SK-N-SH (cell line): Measurements from ENCODE around the gene LRRC45. TPM values are rescaled to one million over a fixed set of nuclear protein-coding genes. Genes with fewer than 3 reads are reported as not detected.

ENCODE experiments used
- CTCF ChIA-PET: fragments of 300-600, 350-600 bp; formaldehyde crosslinking; extraction: SDS; loops from one replicate; lab custom pipeline; 2021; lab: Yijun Ruan, JAX
- POLR2A ChIA-PET: fragments of 350-600 bp; sonication (Branson Sonifier 250); formaldehyde crosslinking; extraction: SDS; loops from one replicate; lab custom pipeline; 2020; ENCODE audit warnings: antibody characterized with exemption, inconsistent platforms; lab: Yijun Ruan, JAX
- DNase-seq: peaks from one replicate; pipeline ENCODE4 v3.0.0; 2012
- H2AFZ ChIP-seq: fragments of 200-600 bp; sonication (generic); 2 replicates; pipeline ENCODE4 v1.8.1; 2016; ENCODE audit warnings: antibody characterized with exemption, mild to moderate bottlenecking, low read depth
- H3F3A ChIP-seq: fragments of 200-600 bp; sonication (generic); replicated peaks from 2 replicates; pipeline ENCODE3; 2016; ENCODE audit warnings: antibody characterized with exemption, mild to moderate bottlenecking; ENCODE audit not compliant: insufficient read depth
- H3K27ac ChIP-seq, 2 experiments: fragments of 200-500 bp in 1 of 2; fragments of 200-600 bp in 1 of 2; sonication (Bioruptor generic) in 1 of 2; sonication (generic), shearing (Covaris generic) in 1 of 2; 2 replicates each; pipeline versions ENCODE4 v1.5.1 to v1.6.1; 2014 to 2016; ENCODE audit warnings: low read depth in 2 of 2, inconsistent platforms in 1 of 2, low read length in 1 of 2, mild to moderate bottlenecking in 1 of 2, mixed read lengths in 1 of 2
- H3K27me3 ChIP-seq: fragments of 200-600 bp; sonication (generic), shearing (Covaris generic); 2 replicates; pipeline ENCODE4 v1.6.1; 2016; ENCODE audit warnings: mixed run types; ENCODE audit not compliant: insufficient read depth
- H3K36me3 ChIP-seq, 2 experiments: fragments of 200-500 bp in 1 of 2; fragments of 200-600 bp in 1 of 2; sonication (Bioruptor generic) in 1 of 2; sonication (generic) in 1 of 2; replicated peaks in 1 of 2; 2 replicates each; pipeline versions ENCODE3 to v1.5.1; 2014 to 2016; ENCODE audit warnings: low read length in 1 of 2, mild to moderate bottlenecking in 1 of 2; ENCODE audit not compliant: insufficient read depth in 2 of 2, control insufficient read depth in 1 of 2
- H3K4me1 ChIP-seq, 2 experiments: fragments of 200-500 bp in 1 of 2; fragments of 200-600 bp in 1 of 2; sonication (Bioruptor generic) in 1 of 2; sonication (generic), shearing (Covaris generic) in 1 of 2; 2 replicates each; pipeline versions ENCODE4 v1.5.1 to v1.6.1; 2014 to 2016; ENCODE audit warnings: low read depth in 1 of 2, low read length in 1 of 2, mixed run types in 1 of 2; ENCODE audit not compliant: insufficient read depth in 2 of 2, control insufficient read depth in 1 of 2
- H3K4me2 ChIP-seq: fragments of 200-600 bp; sonication (generic), shearing (Covaris generic); 2 replicates; pipeline ENCODE4 v1.6.1; 2017; ENCODE audit warnings: mixed run types
- H3K4me3 ChIP-seq, 2 experiments: fragments of 200-500 bp in 1 of 2; fragments of 200-600 bp in 1 of 2; sonication (Bioruptor generic) in 1 of 2; sonication (generic), shearing (Covaris generic) in 1 of 2; 2 replicates each; pipeline versions ENCODE4 v1.5.1 to v1.8.1; 2014 to 2016; ENCODE audit warnings: low read depth in 2 of 2, inconsistent platforms in 1 of 2, low read length in 1 of 2, mild to moderate bottlenecking in 1 of 2, mixed read lengths in 1 of 2, moderate library complexity in 1 of 2
- H3K79me2 ChIP-seq: fragments of 200-600 bp; sonication (generic); 2 replicates; pipeline ENCODE4 v1.8.1; 2017; ENCODE audit warnings: mild to moderate bottlenecking; ENCODE audit not compliant: insufficient read depth
- H3K9ac ChIP-seq: fragments of 200-600 bp; sonication (generic); 2 replicates; pipeline ENCODE4 v1.6.1; 2017; ENCODE audit warnings: mixed run types
- H3K9me2 ChIP-seq: fragments of 200-600 bp; sonication (generic); 2 replicates; pipeline ENCODE4 v1.6.1; 2017; ENCODE audit warnings: mixed run types
- H3K9me3 ChIP-seq: fragments of 200-600 bp; sonication (generic); 2 replicates; pipeline ENCODE4 v1.6.1; 2017; ENCODE audit warnings: mixed run types, mild to moderate bottlenecking, moderate library complexity
- H4K20me1 ChIP-seq: fragments of 200-600 bp; sonication (generic); 2 replicates; pipeline ENCODE4 v1.6.1; 2017; ENCODE audit warnings: mild to moderate bottlenecking, mixed run types; ENCODE audit not compliant: insufficient read depth
- CHD2 ChIP-seq: fragments of 150-350 bp; IDR thresholded peaks from 2 replicates; pipeline ENCODE4 v1.6.1; 2018; ENCODE audit warnings: low read length; ENCODE audit not compliant: partially characterized antibody
- CTCF ChIP-seq: fragments of 200-600 bp; sonication (generic); IDR thresholded peaks from 2 replicates; pipeline ENCODE4 v1.6.1; 2017; ENCODE audit warnings: antibody characterized with exemption, mild to moderate bottlenecking, moderate library complexity
- ELF1 ChIP-seq: IDR thresholded peaks from 2 replicates; pipeline ENCODE4 v1.4.0; 2012
- FOSL2 ChIP-seq: IDR thresholded peaks from 2 replicates; pipeline ENCODE4 v1.4.0; 2012; ENCODE audit warnings: low read depth, mild to moderate bottlenecking, moderate library complexity, borderline replicate concordance
- FOXJ3 ChIP-seq: sonication (generic); formaldehyde crosslinking; IDR thresholded peaks from 2 replicates; pipeline ENCODE4 v1.5.1; 2020; ENCODE audit warnings: mild to moderate bottlenecking, missing genetic modification reagents
- GABPA ChIP-seq: IDR thresholded peaks from 2 replicates; pipeline ENCODE4 v1.4.0; 2012; ENCODE audit warnings: low read depth, mild to moderate bottlenecking
- GATA2 ChIP-seq: sonication (generic); formaldehyde crosslinking; IDR thresholded peaks from 2 replicates; pipeline ENCODE4 v1.5.0; 2020; ENCODE audit warnings: mild to moderate bottlenecking, missing genetic modification reagents
- MEF2A ChIP-seq: IDR thresholded peaks from 2 replicates; pipeline ENCODE4 v1.4.0; 2012; ENCODE audit warnings: low read depth, borderline replicate concordance
- NFIC ChIP-seq: IDR thresholded peaks from 2 replicates; pipeline ENCODE4 v1.4.0; 2012; ENCODE audit warnings: borderline replicate concordance
- PBX3 ChIP-seq: IDR thresholded peaks from 2 replicates; pipeline ENCODE4; 2012
- POLR2AphosphoS5 ChIP-seq: IDR thresholded peaks from 2 replicates; pipeline ENCODE4 v1.6.1; 2012; ENCODE audit warnings: low read depth, low read length
- RAD21 ChIP-seq: IDR thresholded peaks from 2 replicates; pipeline ENCODE4 v1.6.1; 2012; ENCODE audit warnings: mild to moderate bottlenecking, low read length
- RCOR1 ChIP-seq: fragments of 150-350 bp; IDR thresholded peaks from 2 replicates; pipeline ENCODE4 v1.6.1; 2017; ENCODE audit warnings: antibody characterized with exemption, low read length
- RFX5 ChIP-seq: IDR thresholded peaks from 2 replicates; pipeline ENCODE4 v1.6.1; 2012; ENCODE audit warnings: mild to moderate bottlenecking, improper control_type of control experiment, low read length
- RXRA ChIP-seq: IDR thresholded peaks from 2 replicates; pipeline ENCODE4 v1.4.0; 2012; ENCODE audit warnings: low read depth, mild to moderate bottlenecking, borderline replicate concordance
- TAF1 ChIP-seq: IDR thresholded peaks from 2 replicates; pipeline ENCODE4 v1.6.1; 2012; ENCODE audit warnings: low read depth, mild to moderate bottlenecking, low read length, moderate library complexity, borderline replicate concordance
- TCF12 ChIP-seq: IDR thresholded peaks from 2 replicates; pipeline ENCODE4 v1.4.0; 2012
- TEAD4 ChIP-seq: IDR thresholded peaks from 2 replicates; pipeline ENCODE4 v1.4.0; 2012; ENCODE audit warnings: mild to moderate bottlenecking, borderline replicate concordance; ENCODE audit not compliant: insufficient read depth
- USF2 ChIP-seq: fragments of 150-350 bp; IDR thresholded peaks from 2 replicates; pipeline ENCODE4 v1.6.1; 2017; ENCODE audit warnings: antibody characterized with exemption, low read length, low read depth, borderline replicate concordance
- YY1 ChIP-seq: IDR thresholded peaks from 2 replicates; pipeline ENCODE4 v1.4.0; 2012; ENCODE audit warnings: low read depth, mild to moderate bottlenecking
- WGBS: methylation state at CpG from one replicate; pipeline ENCODE4 v1.1.6; 2017; ENCODE audit warnings: low lambda C conversion rate; 5-methylcytosine and 5-hydroxymethylcytosine counted together
- polyA plus RNA-seq, 3 experiments: library from polyadenylated mRNA; depleted of rRNA; stranded (reverse); fragments of >200 nt; gene quantifications; 2 replicates each; pipeline ENCODE4 v1.2.3, GENCODE V29; 2012

LRRC45 gene
- polyA plus RNA-seq, 1 of the 3 experiments (the other 2 are of a cell fraction) = 31.5 TPM

GRCh38 chr17:82000803-82001570, 22.1 kb upstream of the LRRC45 start:
- no peaks in the 10 kb centered on the region for H3K27me3 ChIP-seq
- H3K4me1 ChIP-seq = peaks cover 3 to 32% of the 10 kb centered on the region in 2 experiments; a peak in 3 of 4 replicates
- no peak overlapping the region for H2AFZ ChIP-seq
- H3K9me3 ChIP-seq = no peaks in the 10 kb centered on the region
- peaks cover 14% of the 10 kb centered on the region for H3K79me2 ChIP-seq
- CTCF ChIA-PET = interaction anchor here (4.4 kb wide), 1 partner anchor 40 kb away, joined by 53 read pairs; the partner anchor contains the start of gene NOTUM
- no peaks in the 10 kb centered on the region for H3K36me3 ChIP-seq
- POLR2A ChIA-PET = no interaction called here
- no peak for TF ChIP-seq POLR2AphosphoS5
- TF ChIP-seq RXRA = no peak
- TF ChIP-seq TCF12 = no peak
- TF ChIP-seq CHD2 = no peak
- TF ChIP-seq FOXJ3 (CRISPR knock-in tag) = no peak
- no peak for TF ChIP-seq PBX3
- TF ChIP-seq TAF1 = no peak
- no peak for TF ChIP-seq RAD21
- no peak for TF ChIP-seq RFX5
- no peaks in the 10 kb centered on the region for H3K9me2 ChIP-seq
- no peak overlapping the region for H3K27ac ChIP-seq
- DNase-seq = no peak
- H3F3A ChIP-seq = peaks cover 28% of the 10 kb centered on the region
- WGBS = 96% methylated on average over 9 of the region's 32 CpGs
- no peak overlapping the region for H3K4me2 ChIP-seq
- H3K9ac ChIP-seq = no peak overlapping the region
- H4K20me1 ChIP-seq = no peaks in the 10 kb centered on the region
- no peak overlapping the region for H3K4me3 ChIP-seq

GRCh38 chr17:82001571-82002056, 21.5 kb upstream of the LRRC45 start:
- Histone ChIP-seq H3K79me2 (peaks cover 16% of the 10 kb centered on the region), H4K20me1 (no peaks in the 10 kb centered on the region), H3K9ac (no peak overlapping the region), H3K4me3 (no peak overlapping the region), H3K4me2 (no peak overlapping the region), H3F3A (peaks cover 28% of the 10 kb centered on the region), H3K9me2 (no peaks in the 10 kb centered on the region), H3K4me1 (peaks cover 4 to 38% of the 10 kb centered on the region in 2 experiments; a peak in 3 of 4 replicates), H3K27ac (no peak overlapping the region), H3K27me3 (no peaks in the 10 kb centered on the region), H2AFZ (no peak overlapping the region), H3K36me3 (no peaks in the 10 kb centered on the region), H3K9me3 (no peaks in the 10 kb centered on the region)
- ChIA-PET CTCF (interaction anchor here (1.9 to 4.4 kb wide), 2 partner anchors 19 to 41 kb away, joined by 15 to 53 read pairs; partner anchors contain the start of gene NOTUM), POLR2A (no interaction called here)
- WGBS = 90% methylated on average over 15 of the region's 17 CpGs
- TF ChIP-seq RCOR1 = no peak
- no peak for TF ChIP-seq TCF12
- TF ChIP-seq FOSL2 = no peak
- no peak for TF ChIP-seq YY1
- TF ChIP-seq GATA2 = no peak
- no peak for TF ChIP-seq CTCF
- TF ChIP-seq GABPA = no peak
- no peak for TF ChIP-seq RXRA
- no peak for TF ChIP-seq NFIC
- no peak for TF ChIP-seq MEF2A
- TF ChIP-seq RFX5 = no peak
- TF ChIP-seq POLR2AphosphoS5 = no peak
- TF ChIP-seq ELF1 = no peak
- no peak for TF ChIP-seq RAD21
- no peak for TF ChIP-seq USF2
- TF ChIP-seq TEAD4 = no peak
- no peak for DNase-seq
